ENCODE data around the gene PPP1R37.

PPP1R37 gene

GRCh38 chr19:45187421-45188100 lies 94.6 kb downstream of the PPP1R37 start:
- no peak for DNase-seq (ENCODE audit: extremely low read depth in 1 of 2, low read depth in 1 of 2)

DNA sequence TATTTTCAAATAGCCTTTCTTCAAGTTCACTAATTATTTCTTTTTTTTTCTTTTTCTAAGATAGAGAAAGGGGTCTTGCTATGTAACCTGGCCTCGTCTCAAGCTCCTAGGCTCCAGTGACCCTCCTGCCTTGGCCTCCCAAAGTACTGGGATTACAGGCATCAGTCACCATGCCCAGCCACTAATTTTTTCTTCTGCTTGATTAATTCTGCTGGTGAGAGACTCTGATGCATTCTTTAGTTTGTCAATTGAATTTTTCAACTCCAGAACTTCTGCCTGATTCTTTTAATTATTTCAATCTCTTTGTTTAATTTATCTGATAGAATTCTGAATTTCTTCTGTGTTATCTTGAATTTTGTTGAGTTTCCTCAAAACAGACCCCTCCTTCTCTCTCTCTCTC lies 97.0 kb downstream of the PPP1R37 start:
- no peak for DNase-seq (ENCODE audit: extremely low read depth in 1 of 2, low read depth in 1 of 2)

GRCh38 chr19:45191375-45191774 lies 98.4 kb downstream of the PPP1R37 start:
- DNase-seq (ENCODE audit: extremely low read depth in 1 of 2, low read depth in 1 of 2) = no peak

GRCh38 chr19:45195764-45196163 lies 102.8 kb downstream of the PPP1R37 start:
- DNase-seq (ENCODE audit: extremely low read depth in 1 of 2, low read depth in 1 of 2) = no peak

Data from stimulated activated CD8-positive, alpha-beta memory T cell treated with anti-CD3 and anti-CD28 coated beads, Interleukin-7, amount 100 ng/mL, for 48 hours (primary cell).